ENCODE measurements around the gene EIF3I.

Gene EIF3I

DNA sequence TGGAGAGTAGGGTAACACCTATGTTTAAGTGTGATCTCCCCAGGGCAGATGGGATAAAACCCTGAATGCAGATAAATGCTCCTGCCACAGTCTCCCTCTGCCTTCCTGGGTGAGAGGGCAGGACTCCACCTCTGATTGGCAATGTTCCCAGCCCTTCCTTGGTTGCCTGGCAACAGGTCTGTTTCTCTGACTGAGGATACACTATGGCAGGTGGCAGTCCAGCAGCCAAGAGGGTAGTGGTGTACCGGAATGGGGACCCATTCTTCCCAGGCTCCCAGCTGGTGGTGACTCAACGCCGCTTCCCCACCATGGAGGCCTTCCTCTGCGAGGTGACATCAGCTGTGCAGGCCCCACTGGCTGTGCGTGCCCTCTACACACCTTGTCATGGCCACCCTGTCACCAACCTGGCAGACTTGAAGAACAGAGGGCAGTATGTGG is 13.3 kb upstream of the EIF3I start, which contains the start of gene DCDC2B:
Gene DCDC2B, plus strand, starts transcription at position 199 of the 438 bp plus-strand sequence. Its CDS starts 5 bp downstream, at position 204.
- H3K9me3 ChIP-seq (ENCODE audit: control insufficient read depth in 2 of 2, low read length in 2 of 2) = no peaks in the 10 kb centered on the region
- H3K36me3 ChIP-seq (ENCODE audit: control insufficient read depth in 2 of 2, insufficient read depth in 2 of 2, low read length in 2 of 2) = peaks cover 0 to 3% of the 10 kb centered on the region in 2 donors
- H3K27me3 ChIP-seq (ENCODE audit: control insufficient read depth in 2 of 2, insufficient read depth in 2 of 2, low read length in 2 of 2) = no peaks in the 10 kb centered on the region
- H3K4me3 ChIP-seq (ENCODE audit: low read length in 2 of 2) = no peak within 1 kb of the TSS
- peaks cover 23 to 26% of the 10 kb centered on the region in 2 donors for H3K4me1 ChIP-seq (ENCODE audit: control insufficient read depth in 2 of 2, insufficient read depth in 2 of 2, low read length in 2 of 2)
- H3K9ac ChIP-seq (ENCODE audit: low read depth in 1 of 2, low read length in 2 of 2) = peak within 1 kb of the TSS; percentile 24 to 34
- peak within 1 kb of the TSS; percentile 62 to 85 for H3K27ac ChIP-seq (ENCODE audit: low read depth in 2 of 2, low read length in 2 of 2)

DNA sequence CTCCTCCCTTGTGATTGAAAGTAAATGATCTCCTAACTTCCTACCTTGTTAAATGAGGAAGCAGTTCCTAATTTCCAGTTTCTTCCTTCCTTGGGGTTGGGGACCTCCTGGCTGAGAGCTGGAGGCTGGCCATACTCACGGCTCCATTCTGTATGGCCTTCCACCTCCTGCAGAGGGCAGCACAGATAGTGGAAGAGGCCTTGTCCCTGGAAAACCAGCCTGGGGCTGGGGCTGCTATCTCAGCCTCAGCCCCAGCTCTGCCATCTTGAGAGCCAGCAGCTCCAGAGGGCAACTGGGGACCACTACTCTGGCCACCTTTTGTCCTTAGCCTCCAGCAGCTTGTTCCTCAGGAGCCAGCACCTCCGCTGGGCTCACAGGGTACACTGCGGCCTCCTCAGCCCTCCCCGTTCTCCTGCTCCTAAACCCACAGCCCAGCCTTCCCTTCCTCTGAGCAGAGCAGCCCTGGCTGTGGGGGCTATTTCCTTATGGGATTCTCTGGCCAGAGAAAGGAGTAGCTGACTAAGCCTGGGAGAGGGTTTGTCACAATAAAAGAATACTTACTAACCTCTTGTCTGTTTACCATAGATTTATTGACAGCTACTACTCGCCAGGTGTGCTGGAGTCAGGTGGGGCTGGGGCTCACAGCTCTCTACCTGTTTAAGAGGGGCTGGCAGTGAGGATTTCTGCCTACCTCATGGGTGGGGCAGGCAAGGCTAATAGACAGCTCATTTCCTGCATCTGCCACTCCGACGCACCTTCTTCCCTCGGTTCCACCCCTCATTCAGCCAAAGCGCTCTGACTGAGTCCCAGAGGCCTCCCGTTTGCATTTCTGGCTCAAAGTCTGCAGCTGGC is 6.4 kb upstream of the EIF3I start:
- Histone ChIP-seq H3K4me1 (ENCODE audit: control insufficient read depth in 2 of 2, insufficient read depth in 2 of 2, low read length in 2 of 2) (peaks cover 22 to 35% of the 10 kb centered on the region in 2 donors), H3K9ac (ENCODE audit: low read depth in 1 of 2, low read length in 2 of 2) (peak overlapping the region; percentile 49 to 72), H3K27me3 (ENCODE audit: control insufficient read depth in 2 of 2, insufficient read depth in 2 of 2, low read length in 2 of 2) (no peaks in the 10 kb centered on the region), H3K9me3 (ENCODE audit: control insufficient read depth in 2 of 2, low read length in 2 of 2) (no peaks in the 10 kb centered on the region), H3K4me3 (ENCODE audit: low read length in 2 of 2) (peak overlapping the region; percentile 13 to 14), H3K36me3 (ENCODE audit: control insufficient read depth in 2 of 2, insufficient read depth in 2 of 2, low read length in 2 of 2) (peaks cover 21 to 22% of the 10 kb centered on the region in 2 donors), H3K27ac (ENCODE audit: low read depth in 2 of 2, low read length in 2 of 2) (peak overlapping the region; percentile 93 to 95)

DNA sequence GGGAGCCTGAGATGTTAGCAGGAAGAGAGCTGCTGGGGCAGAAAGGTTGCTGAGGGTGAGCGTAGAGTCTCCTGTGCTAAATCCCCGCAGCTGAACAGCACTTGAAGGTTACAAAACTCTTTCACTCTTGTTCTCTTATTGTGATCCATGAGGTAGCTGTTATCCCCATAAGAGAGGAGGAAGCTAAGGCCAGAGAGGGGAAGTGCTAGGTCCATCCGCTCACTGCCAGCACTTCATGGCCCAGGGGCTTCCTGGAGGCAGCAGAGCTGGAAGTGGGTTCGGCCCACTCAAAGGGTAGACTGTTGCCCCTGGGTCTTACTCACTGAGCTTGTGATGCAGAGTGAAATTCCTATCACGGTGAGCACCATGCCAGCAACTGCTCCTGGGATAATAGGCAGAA is 5.6 kb upstream of the EIF3I start:
- peaks cover 21 to 22% of the 10 kb centered on the region in 2 donors for H3K36me3 ChIP-seq (ENCODE audit: control insufficient read depth in 2 of 2, insufficient read depth in 2 of 2, low read length in 2 of 2)
- peaks cover 27 to 42% of the 10 kb centered on the region in 2 donors for H3K4me1 ChIP-seq (ENCODE audit: control insufficient read depth in 2 of 2, insufficient read depth in 2 of 2, low read length in 2 of 2)
- no peaks in the 10 kb centered on the region for H3K9me3 ChIP-seq (ENCODE audit: control insufficient read depth in 2 of 2, low read length in 2 of 2)
- no peaks in the 10 kb centered on the region for H3K27me3 ChIP-seq (ENCODE audit: control insufficient read depth in 2 of 2, insufficient read depth in 2 of 2, low read length in 2 of 2)
- H3K9ac ChIP-seq (ENCODE audit: low read depth in 1 of 2, low read length in 2 of 2) = peak overlapping the region in 1 of 2 donors; percentile 72
- peak overlapping the region; percentile 93 to 95 for H3K27ac ChIP-seq (ENCODE audit: low read depth in 2 of 2, low read length in 2 of 2)
- peak overlapping the region in 1 of 2 donors; percentile 2 for H3K4me3 ChIP-seq (ENCODE audit: low read length in 2 of 2)

DNA sequence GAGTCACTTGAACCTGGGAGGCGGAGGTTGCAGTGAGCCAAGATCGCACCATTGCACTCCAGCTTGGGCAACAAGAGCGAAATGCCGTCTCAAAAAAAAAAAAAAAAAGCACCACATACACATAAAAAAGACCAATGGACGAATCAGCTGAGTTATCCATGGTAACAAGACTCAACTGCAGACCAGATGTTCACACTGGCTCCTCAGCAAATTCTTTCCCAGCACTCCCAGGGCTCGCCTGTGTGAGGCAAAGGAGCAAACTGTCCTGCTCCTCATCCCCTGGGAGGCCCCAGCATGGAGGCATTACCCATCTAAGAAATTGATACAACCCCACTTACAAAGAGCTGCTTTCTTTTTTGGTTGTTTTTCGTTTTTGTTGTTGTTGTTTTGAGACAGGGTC is 3.2 kb upstream of the EIF3I start:
- H3K27ac ChIP-seq (ENCODE audit: low read depth in 2 of 2, low read length in 2 of 2) = no peak overlapping the region
- H3K4me1 ChIP-seq (ENCODE audit: control insufficient read depth in 2 of 2, insufficient read depth in 2 of 2, low read length in 2 of 2) = peaks cover 40 to 50% of the 10 kb centered on the region in 2 donors
- no peak overlapping the region for H3K9ac ChIP-seq (ENCODE audit: low read depth in 1 of 2, low read length in 2 of 2)
- no peak overlapping the region for H3K4me3 ChIP-seq (ENCODE audit: low read length in 2 of 2)
- H3K36me3 ChIP-seq (ENCODE audit: control insufficient read depth in 2 of 2, insufficient read depth in 2 of 2, low read length in 2 of 2) = peaks cover 21 to 26% of the 10 kb centered on the region in 2 donors
- H3K27me3 ChIP-seq (ENCODE audit: control insufficient read depth in 2 of 2, insufficient read depth in 2 of 2, low read length in 2 of 2) = no peaks in the 10 kb centered on the region
- no peaks in the 10 kb centered on the region for H3K9me3 ChIP-seq (ENCODE audit: control insufficient read depth in 2 of 2, low read length in 2 of 2)

DNA sequence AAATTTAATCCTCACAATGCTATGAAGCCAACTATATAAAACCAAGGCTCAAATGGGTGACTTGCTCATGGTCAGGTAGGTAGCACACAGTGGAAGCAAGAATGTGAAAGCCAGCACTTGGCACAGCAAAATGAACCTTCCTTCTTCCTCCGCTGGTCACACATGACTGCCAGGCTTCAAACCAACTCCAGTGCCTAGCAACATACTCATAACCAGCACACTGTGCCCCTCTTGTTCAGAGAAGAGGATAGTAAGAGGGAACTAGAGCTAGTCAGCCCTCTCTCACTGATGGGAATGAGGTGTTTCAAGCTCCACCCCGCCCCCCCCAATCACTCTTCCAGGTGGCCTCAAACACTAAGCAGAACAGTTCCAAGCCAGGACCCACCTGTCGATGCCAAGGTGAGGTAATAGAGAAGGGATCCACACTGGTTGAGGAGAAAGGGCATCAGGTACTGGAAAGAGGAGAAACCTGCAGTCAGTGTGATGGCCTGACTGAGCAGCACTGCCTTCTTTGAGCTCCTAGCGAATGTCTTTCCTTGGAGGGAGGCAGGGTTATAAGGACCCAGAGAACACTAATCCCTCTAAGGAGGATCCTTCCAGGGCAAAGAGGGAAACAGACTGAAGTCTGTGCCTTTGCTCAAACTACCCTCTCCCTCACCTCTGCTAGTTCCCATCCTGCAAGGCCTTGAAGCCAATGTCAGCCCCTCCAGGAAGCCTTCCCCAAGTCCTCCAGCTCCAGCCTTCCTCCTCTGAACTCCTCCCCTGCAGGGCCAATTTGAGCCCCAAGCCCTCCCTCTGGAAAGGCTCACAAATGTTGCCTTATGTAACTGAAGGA is 1.2 kb upstream of the EIF3I start:
- H3K9ac ChIP-seq (ENCODE audit: low read depth in 1 of 2, low read length in 2 of 2) = peak overlapping the region; percentile 74 to 98
- H3K4me3 ChIP-seq (ENCODE audit: low read length in 2 of 2) = peak overlapping the region; percentile 95 to 96
- H3K4me1 ChIP-seq (ENCODE audit: control insufficient read depth in 2 of 2, insufficient read depth in 2 of 2, low read length in 2 of 2) = peaks cover 29 to 36% of the 10 kb centered on the region in 2 donors
- peaks cover 23 to 28% of the 10 kb centered on the region in 2 donors for H3K36me3 ChIP-seq (ENCODE audit: control insufficient read depth in 2 of 2, insufficient read depth in 2 of 2, low read length in 2 of 2)
- no peaks in the 10 kb centered on the region for H3K9me3 ChIP-seq (ENCODE audit: control insufficient read depth in 2 of 2, low read length in 2 of 2)
- H3K27ac ChIP-seq (ENCODE audit: low read depth in 2 of 2, low read length in 2 of 2) = peak overlapping the region in 1 of 2 donors; percentile 85
- H3K27me3 ChIP-seq (ENCODE audit: control insufficient read depth in 2 of 2, insufficient read depth in 2 of 2, low read length in 2 of 2) = no peaks in the 10 kb centered on the region

DNA sequence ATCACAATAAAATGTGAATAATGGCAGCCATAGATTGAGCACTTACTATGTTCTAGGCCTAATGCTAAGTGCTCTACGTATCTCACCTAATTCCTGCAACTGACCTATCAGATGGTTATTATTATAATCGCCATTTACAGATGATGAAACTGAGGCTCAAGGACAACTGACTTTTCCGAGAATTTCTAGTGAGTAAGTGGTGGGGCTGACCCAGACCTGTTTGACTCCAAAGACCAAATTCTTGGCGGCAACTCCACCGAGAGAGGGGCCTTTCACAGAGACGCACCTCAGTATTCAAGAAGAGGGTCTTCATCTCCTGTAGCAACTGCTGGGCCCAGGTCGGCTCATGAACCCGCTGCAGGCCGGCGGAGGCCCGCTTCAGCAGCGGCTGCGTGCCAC is 627 bp upstream of the EIF3I start:
- Histone ChIP-seq H3K27me3 (ENCODE audit: control insufficient read depth in 2 of 2, insufficient read depth in 2 of 2, low read length in 2 of 2) (no peaks in the 10 kb centered on the region), H3K27ac (ENCODE audit: low read depth in 2 of 2, low read length in 2 of 2) (peak overlapping the region in 1 of 2 donors; percentile 85), H3K9ac (ENCODE audit: low read depth in 1 of 2, low read length in 2 of 2) (peak overlapping the region; percentile 74 to 98), H3K4me3 (ENCODE audit: low read length in 2 of 2) (peak overlapping the region; percentile 95 to 96), H3K36me3 (ENCODE audit: control insufficient read depth in 2 of 2, insufficient read depth in 2 of 2, low read length in 2 of 2) (peaks cover 24 to 30% of the 10 kb centered on the region in 2 donors), H3K4me1 (ENCODE audit: control insufficient read depth in 2 of 2, insufficient read depth in 2 of 2, low read length in 2 of 2) (peaks cover 23 to 30% of the 10 kb centered on the region in 2 donors), H3K9me3 (ENCODE audit: control insufficient read depth in 2 of 2, low read length in 2 of 2) (no peaks in the 10 kb centered on the region)

DNA sequence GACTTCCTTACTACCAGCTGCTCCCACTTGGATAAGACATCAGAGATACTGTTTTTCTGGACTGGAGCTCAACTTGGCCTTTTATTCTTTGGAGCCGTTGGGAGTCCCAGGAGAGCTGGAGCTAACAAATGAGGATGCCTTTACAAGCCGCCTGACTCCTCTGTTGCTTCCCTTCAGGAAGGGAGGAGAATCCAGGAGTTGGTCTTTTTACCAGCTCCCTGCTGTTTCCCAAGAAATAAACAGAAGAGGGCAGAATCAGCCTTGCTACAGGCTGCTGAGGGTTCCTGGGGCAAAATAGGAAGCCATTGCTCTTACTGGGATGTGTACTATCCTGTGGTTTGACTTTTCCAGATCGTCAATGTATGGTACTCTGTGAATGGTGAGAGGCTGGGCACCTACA is 1.5 kb downstream of the EIF3I start:
- Histone ChIP-seq H3K27me3 (ENCODE audit: control insufficient read depth in 2 of 2, insufficient read depth in 2 of 2, low read length in 2 of 2) (no peaks in the 10 kb centered on the region), H3K9ac (ENCODE audit: low read depth in 1 of 2, low read length in 2 of 2) (peak overlapping the region in 1 of 2 donors; percentile 54), H3K4me3 (ENCODE audit: low read length in 2 of 2) (peak overlapping the region in 1 of 2 donors; percentile 26), H3K27ac (ENCODE audit: low read depth in 2 of 2, low read length in 2 of 2) (no peak overlapping the region), H3K9me3 (ENCODE audit: control insufficient read depth in 2 of 2, low read length in 2 of 2) (no peaks in the 10 kb centered on the region), H3K4me1 (ENCODE audit: control insufficient read depth in 2 of 2, insufficient read depth in 2 of 2, low read length in 2 of 2) (peaks cover 18% of the 10 kb centered on the region in 2 donors), H3K36me3 (ENCODE audit: control insufficient read depth in 2 of 2, insufficient read depth in 2 of 2, low read length in 2 of 2) (peaks cover 29 to 36% of the 10 kb centered on the region in 2 donors)

DNA sequence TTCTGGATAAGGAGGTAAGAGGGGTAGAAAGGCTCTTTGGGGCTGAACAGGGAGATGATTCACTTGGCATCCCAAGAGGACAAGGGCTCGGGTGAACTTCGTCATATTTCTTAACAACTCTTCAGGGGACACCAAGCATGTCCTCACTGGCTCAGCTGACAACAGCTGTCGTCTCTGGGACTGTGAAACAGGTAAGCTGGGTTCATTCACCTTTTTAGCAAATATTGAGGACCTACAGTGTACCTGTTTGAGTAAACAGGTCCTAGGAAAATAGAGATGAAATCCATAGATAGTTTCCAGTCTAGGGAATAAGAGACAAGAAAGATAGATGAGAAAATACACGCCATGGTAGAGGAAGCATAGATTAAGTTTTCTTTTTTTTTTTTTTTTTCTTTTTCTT is 2.1 kb downstream of the EIF3I start:
- no peak overlapping the region for H3K4me3 ChIP-seq (ENCODE audit: low read length in 2 of 2)
- H3K27me3 ChIP-seq (ENCODE audit: control insufficient read depth in 2 of 2, insufficient read depth in 2 of 2, low read length in 2 of 2) = no peaks in the 10 kb centered on the region
- H3K9ac ChIP-seq (ENCODE audit: low read depth in 1 of 2, low read length in 2 of 2) = no peak overlapping the region
- H3K4me1 ChIP-seq (ENCODE audit: control insufficient read depth in 2 of 2, insufficient read depth in 2 of 2, low read length in 2 of 2) = peaks cover 18% of the 10 kb centered on the region in 2 donors
- H3K27ac ChIP-seq (ENCODE audit: low read depth in 2 of 2, low read length in 2 of 2) = no peak overlapping the region
- no peaks in the 10 kb centered on the region for H3K9me3 ChIP-seq (ENCODE audit: control insufficient read depth in 2 of 2, low read length in 2 of 2)
- H3K36me3 ChIP-seq (ENCODE audit: control insufficient read depth in 2 of 2, insufficient read depth in 2 of 2, low read length in 2 of 2) = peaks cover 34 to 41% of the 10 kb centered on the region in 2 donors

DNA sequence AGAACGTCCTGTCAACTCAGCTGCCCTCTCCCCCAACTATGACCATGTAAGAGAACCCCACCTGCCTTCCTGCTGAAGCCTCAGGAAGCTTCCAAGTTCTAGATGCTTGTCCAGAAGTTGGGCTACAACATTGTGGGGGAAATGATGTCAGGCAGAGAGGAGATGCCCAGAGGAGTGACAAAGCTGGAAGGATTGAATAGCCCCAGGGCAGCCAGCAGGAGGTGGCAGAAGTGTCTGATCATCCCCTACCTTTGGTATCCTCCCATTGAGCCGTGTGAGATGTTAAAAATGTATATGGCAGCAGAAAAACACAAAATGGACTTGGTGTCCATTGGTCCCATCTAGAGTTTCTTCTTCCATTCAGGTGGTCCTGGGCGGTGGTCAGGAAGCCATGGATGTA is 6.6 kb downstream of the EIF3I start:
- Histone ChIP-seq H3K27me3 (ENCODE audit: control insufficient read depth in 2 of 2, insufficient read depth in 2 of 2, low read length in 2 of 2) (no peaks in the 10 kb centered on the region), H3K9me3 (ENCODE audit: control insufficient read depth in 2 of 2, low read length in 2 of 2) (no peaks in the 10 kb centered on the region), H3K4me3 (ENCODE audit: low read length in 2 of 2) (no peak overlapping the region), H3K27ac (ENCODE audit: low read depth in 2 of 2, low read length in 2 of 2) (no peak overlapping the region), H3K4me1 (ENCODE audit: control insufficient read depth in 2 of 2, insufficient read depth in 2 of 2, low read length in 2 of 2) (peaks cover 0 to 2% of the 10 kb centered on the region in 2 donors), H3K9ac (ENCODE audit: low read depth in 1 of 2, low read length in 2 of 2) (no peak overlapping the region), H3K36me3 (ENCODE audit: control insufficient read depth in 2 of 2, insufficient read depth in 2 of 2, low read length in 2 of 2) (peaks cover 50 to 61% of the 10 kb centered on the region in 2 donors)

Data from mucosa of rectum (tissue), 2 donors.